SK-N-SH treated with all-trans-retinoic acid at 6 μM for 48 hours (cell line): ENCODE measurements around the gene LHFPL2.

Experiments used
- ATAC-seq: fragments of 200-7000 bp; cut with Tn5 transposase; 3 replicates; pipeline ENCODE4 v1.9.1; 2020; ENCODE audit warnings: mild to moderate bottlenecking, moderate library complexity
- ARNTL ChIP-seq: fragments of 450-650 bp; formaldehyde crosslinking; IDR thresholded peaks from 2 replicates; pipeline ENCODE4 v1.5.0; 2020; ENCODE audit warnings: low read depth, mild to moderate bottlenecking, moderate library complexity, borderline replicate concordance
- CREB5 ChIP-seq: fragments of 250-450 bp; sonication (Bioruptor Pico); IDR thresholded peaks from 2 replicates; pipeline ENCODE4 v1.5.1; 2020; ENCODE audit warnings: low read depth, mild to moderate bottlenecking, moderate library complexity
- CSDC2 ChIP-seq: fragments of 250-450 bp; sonication (Bioruptor Pico); IDR thresholded peaks from 2 replicates; pipeline ENCODE4 v1.5.0; 2020; ENCODE audit warnings: mild to moderate bottlenecking, moderate library complexity
- CSRNP3 ChIP-seq: fragments of 250-450 bp; sonication (Bioruptor Pico); IDR thresholded peaks from 2 replicates; pipeline ENCODE4 v1.5.1; 2021; ENCODE audit warnings: mild to moderate bottlenecking, moderate library complexity
- ESRRG ChIP-seq: fragments of 250-450 bp; sonication (Bioruptor Pico); IDR thresholded peaks from 2 replicates; pipeline ENCODE4 v1.6.1; 2021; ENCODE audit warnings: mild to moderate bottlenecking
- GLIS3 ChIP-seq: fragments of 250-450 bp; sonication (Bioruptor Pico); IDR thresholded peaks from 2 replicates; pipeline ENCODE4 v1.5.0; 2020; ENCODE audit warnings: mild to moderate bottlenecking, moderate library complexity
- ISL1 ChIP-seq: fragments of 250-450 bp; sonication (Bioruptor Pico); IDR thresholded peaks from 2 replicates; pipeline ENCODE4 v2.1.2; 2022; ENCODE audit warnings: mild to moderate bottlenecking, moderate library complexity
- OSR1 ChIP-seq: fragments of 250-450 bp; sonication (Bioruptor Pico); IDR thresholded peaks from 2 replicates; pipeline ENCODE4 v1.8.0; 2022; ENCODE audit warnings: moderate library complexity, mild to moderate bottlenecking, inconsistent platforms
- PATZ1 ChIP-seq: fragments of 250-450 bp; sonication (Bioruptor Pico); IDR thresholded peaks from 2 replicates; pipeline ENCODE4 v1.8.0; 2020; ENCODE audit warnings: mild to moderate bottlenecking, moderate library complexity, borderline replicate concordance
- PPARA ChIP-seq: fragments of 250-450 bp; sonication (Bioruptor Pico); IDR thresholded peaks from 2 replicates; pipeline ENCODE4 v1.5.0; 2020; ENCODE audit warnings: mild to moderate bottlenecking, borderline replicate concordance
- SNAI2 ChIP-seq: fragments of 250-450 bp; sonication (Bioruptor Pico); IDR thresholded peaks from 2 replicates; pipeline ENCODE4 v1.5.0; 2020; ENCODE audit warnings: mild to moderate bottlenecking, moderate library complexity
- TCF4 ChIP-seq: fragments of 250-450 bp; sonication (Bioruptor Pico); IDR thresholded peaks from 2 replicates; pipeline ENCODE4 v1.8.0; 2021; ENCODE audit warnings: mild to moderate bottlenecking, moderate library complexity, borderline replicate concordance
- TOX ChIP-seq: fragments of 250-450 bp; sonication (Bioruptor Pico); IDR thresholded peaks from 2 replicates; pipeline ENCODE4 v1.8.0; 2021; ENCODE audit warnings: mild to moderate bottlenecking, moderate library complexity, borderline replicate concordance
- TSHZ2 ChIP-seq: fragments of 250-450 bp; sonication (Bioruptor Pico); IDR thresholded peaks from 2 replicates; pipeline ENCODE4 v1.5.0; 2020; ENCODE audit warnings: mild to moderate bottlenecking, moderate library complexity
- ZC3H10 ChIP-seq: fragments of 250-450 bp; sonication (Bioruptor Pico); IDR thresholded peaks from 2 replicates; pipeline ENCODE4 v1.5.1; 2021; ENCODE audit warnings: mild to moderate bottlenecking, moderate library complexity
- ZFP3 ChIP-seq: fragments of 250-450 bp; sonication (Bioruptor Pico); IDR thresholded peaks from 2 replicates; pipeline ENCODE4 v1.5.0; 2020; ENCODE audit warnings: mild to moderate bottlenecking, moderate library complexity
- ZFP30 ChIP-seq: fragments of 450-650 bp; formaldehyde crosslinking; IDR thresholded peaks from 2 replicates; pipeline ENCODE4 v1.5.0; 2022; ENCODE audit warnings: mild to moderate bottlenecking, moderate library complexity
- ZNF565 ChIP-seq: fragments of 450-650 bp; formaldehyde crosslinking; conservative IDR thresholded peaks from 2 replicates; pipeline ENCODE4 v1.5.0; 2020; ENCODE audit warnings: low read depth, mild to moderate bottlenecking, moderate library complexity
- ZNF70 ChIP-seq: fragments of 450-650 bp; formaldehyde crosslinking; IDR thresholded peaks from 2 replicates; pipeline ENCODE4 v1.5.0; 2020; ENCODE audit warnings: mild to moderate bottlenecking, moderate library complexity
- ZNF8 ChIP-seq: fragments of 450-650 bp; formaldehyde crosslinking; IDR thresholded peaks from 2 replicates; pipeline ENCODE4 v1.5.0; 2020; ENCODE audit warnings: mild to moderate bottlenecking, moderate library complexity

The LHFPL2 gene

GRCh38 chr5:78659114-78659513, 10.5 kb upstream of the LHFPL2 start:
- no peak for ATAC-seq
- TF ChIP-seq SNAI2 (CRISPR knock-in tag) = no peak
- TF ChIP-seq, all 23 proteins: peak for 0

- no peak for ATAC-seq
- TF ChIP-seq ESRRG (CRISPR knock-in tag) (no peak), GLIS3 (CRISPR knock-in tag) (no peak), CSRNP3 (CRISPR knock-in tag) (no peak), PPARA (CRISPR knock-in tag) (no peak), ZNF565 (CRISPR knock-in tag) (no peak), CREB5 (CRISPR knock-in tag) (no peak), ZNF70 (no peak), SNAI2 (CRISPR knock-in tag) (no peak), ZFP30 (CRISPR knock-in tag) (no peak), ZC3H10 (no peak), ARNTL (CRISPR knock-in tag) (no peak), ZFP3 (no peak), CSDC2 (CRISPR knock-in tag) (no peak), PATZ1 (CRISPR knock-in tag) (no peak), TSHZ2 (no peak), TCF4 (CRISPR knock-in tag) (no peak), ZNF8 (CRISPR knock-in tag) (no peak), OSR1 (no peak), ISL1 (CRISPR knock-in tag) (no peak)
Measured at GRCh38 chr5:78657201-78657600, 8.6 kb upstream of the LHFPL2 start.

- TF ChIP-seq ZFP30 (CRISPR knock-in tag) (no peak), ZNF565 (CRISPR knock-in tag) (no peak), TSHZ2 (no peak), TOX (no peak), ZNF8 (CRISPR knock-in tag) (no peak), CSRNP3 (CRISPR knock-in tag) (no peak)
- no peak for ATAC-seq
Measured at GRCh38 chr5:78655746-78656290, 7.2 kb upstream of the LHFPL2 start.
